K562 (cell line): ENCODE data around the gene ZSWIM9. TPM values are rescaled to one million over a fixed set of nuclear protein-coding genes. Genes with fewer than 3 reads are reported as not detected.

Source experiments
- ATAC-seq: fragments of 200-7000 bp; cut with Tn5 transposase; 3 replicates; pipeline ENCODE4 v1.9.1; 2020; ENCODE audit warnings: moderate library complexity
- BruUV-seq: library from RNA; stranded (reverse); fragments of 400-500 nt; replicated peaks from 2 replicates; lab custom pipeline; 2021; lab: Mats Ljungman, UMichigan
- CTCF ChIA-PET: fragments of 300-600 bp; formaldehyde crosslinking; extraction: SDS; loops from one replicate; lab custom pipeline; 2021; ENCODE audit warnings: low intra/inter-chr PET ratio; lab: Yijun Ruan, JAX
- POLR2A ChIA-PET: fragments of 300-600, 350-650 bp; sonication (Branson Sonifier 250); formaldehyde crosslinking; extraction: SDS; loops from one replicate; lab custom pipeline; 2021; ENCODE audit warnings: antibody characterized with exemption, inconsistent platforms; lab: Yijun Ruan, JAX
- DNase-seq, 4 experiments: peaks; one replicate each; pipeline versions ENCODE4 v3.0.0 to v3.0.0-alpha.2; 2011 to 2018; ENCODE audit warnings: low spot score in 3 of 4, mixed read lengths in 3 of 4; ENCODE audit errors: extremely low read depth in 1 of 4
- FAIRE-seq: peaks from 2 replicates; lab custom pipeline; 2011; peaks lifted over from hg19 to GRCh38; lab: Jason Lieb, UNC
- H2AFZ ChIP-seq: 2 replicates; pipeline ENCODE4 v1.6.0; 2011; ENCODE audit warnings: low read depth, low read length, control low read depth, inconsistent platforms
- H3K27ac ChIP-seq: fragments of 200-600 bp; 3 replicates; pipeline ENCODE4 v1.8.0; 2011; ENCODE audit warnings: low read depth, mild to moderate bottlenecking, control low read depth, inconsistent platforms, low read length, moderate library complexity, mixed read lengths; ENCODE audit errors: extremely low read depth
- H3K27me3 ChIP-seq, 2 experiments: fragments of 300-600 bp in 1 of 2; 2 replicates in 1 of 2; 3 replicates in 1 of 2; pipeline versions ENCODE4 v1.6.0 to v1.8.0; 2011; ENCODE audit warnings: inconsistent platforms in 2 of 2, low read length in 2 of 2, mild to moderate bottlenecking in 1 of 2, mixed read lengths in 1 of 2, moderate library complexity in 1 of 2; ENCODE audit not compliant: control insufficient read depth in 2 of 2, insufficient read depth in 2 of 2
- H3K36me3 ChIP-seq: fragments of 300-600 bp; 3 replicates; pipeline ENCODE4 v1.8.0; 2011; ENCODE audit warnings: mild to moderate bottlenecking, low read length, inconsistent platforms; ENCODE audit not compliant: control insufficient read depth, insufficient read depth
- H3K4me1 ChIP-seq, 2 experiments: fragments of 200-600 bp in 1 of 2; replicated peaks in 1 of 2; 2 replicates in 1 of 2; 3 replicates in 1 of 2; pipeline versions ENCODE4 v1.5.1 to v1.8.0; 2011; ENCODE audit warnings: inconsistent platforms in 2 of 2, low read length in 2 of 2, mild to moderate bottlenecking in 1 of 2, mixed read lengths in 1 of 2, moderate library complexity in 1 of 2; ENCODE audit not compliant: control insufficient read depth in 2 of 2, insufficient read depth in 2 of 2
- H3K4me2 ChIP-seq: 2 replicates; pipeline ENCODE4 v1.6.1; 2011; ENCODE audit warnings: low read length, control low read depth, inconsistent platforms, mixed read lengths; ENCODE audit not compliant: insufficient read depth
- H3K4me3 ChIP-seq: fragments of 200-600 bp; sonication (generic), shearing (Covaris generic); 2 replicates; pipeline ENCODE4 v1.5.1; 2016; ENCODE audit warnings: control low read depth, inconsistent platforms
- H3K79me2 ChIP-seq: fragments of 200-600 bp; 3 replicates; pipeline ENCODE4 v1.8.0; 2011; ENCODE audit warnings: low read length, inconsistent platforms; ENCODE audit not compliant: control insufficient read depth, insufficient read depth
- H3K9ac ChIP-seq, 2 experiments: 2 replicates each; pipeline versions ENCODE4 v1.6.0 to v1.6.1; 2011; ENCODE audit warnings: low read depth in 2 of 2, low read length in 2 of 2, control low read depth in 1 of 2, inconsistent platforms in 1 of 2, mild to moderate bottlenecking in 1 of 2, mixed read lengths in 1 of 2; ENCODE audit not compliant: insufficient read depth in 1 of 2
- H3K9me1 ChIP-seq: one replicate; pipeline ENCODE4 v1.6.0; 2011; ENCODE audit warnings: inconsistent platforms, mild to moderate bottlenecking, low read length, moderate library complexity; ENCODE audit not compliant: control insufficient read depth, insufficient read depth
- H3K9me3 ChIP-seq: replicated peaks from 2 replicates; pipeline ENCODE4 v1.5.1; 2011; ENCODE audit warnings: low read depth, low read length, inconsistent platforms; ENCODE audit not compliant: control insufficient read depth, insufficient read depth
- H4K20me1 ChIP-seq: replicated peaks from 2 replicates; pipeline ENCODE4 v1.6.1; 2011; ENCODE audit warnings: low read length, inconsistent platforms, mixed read lengths; ENCODE audit not compliant: control insufficient read depth, insufficient read depth
- BCOR ChIP-seq: fragments of 450-650 bp; IDR thresholded peaks from 2 replicates; pipeline ENCODE4 v1.6.1; 2016
- RBM25 ChIP-seq: fragments of 200-400 bp; formaldehyde crosslinking; IDR thresholded peaks from 2 replicates; pipeline ENCODE4 v1.6.1; 2018; ENCODE audit warnings: low read length, low read depth, moderate library complexity; ENCODE audit not compliant: severe bottlenecking
- ZNF77 ChIP-seq: fragments of 250-450 bp; sonication (Bioruptor Pico); IDR thresholded peaks from 2 replicates; pipeline ENCODE4 v1.5.0; 2020
- WGBS: fragments of 100-300 bp; shearing (Covaris generic); methylation state at CpG from one replicate; pipeline ENCODE4 v1.1.6; 2016; ENCODE audit warnings: low coverage, mixed read lengths; ENCODE audit not compliant: insufficient coverage; ENCODE audit errors: missing lambda C conversion rate; 5-methylcytosine and 5-hydroxymethylcytosine counted together
- in situ Hi-C: fragments of 300-500 bp; cut with MboI; formaldehyde crosslinking; loops from 4 replicates; pipeline ENCODE4 v1.15.0; 2018; ENCODE audit warnings: inconsistent platforms, mixed read lengths
- intact Hi-C: fragments of 100-400 bp; cut with micrococcal nuclease; formaldehyde crosslinking; loops from 2 replicates; pipeline ENCODE4 v1.14.2; 2022
- polyA plus RNA-seq, 8 experiments: library from polyadenylated mRNA; depleted of rRNA in 4 of 8; stranded (reverse) in 5 of 8; unstranded in 3 of 8; fragments of >200 nt; fragmentation: Nextera tagmentation in 2 of 8; fragmentation: Illumina TruSeq in 1 of 8; extraction: Ambion mirVana in 2 of 8; extraction: Trizol in 1 of 8; gene quantifications; 2 replicates each; pipeline versions ENCODE4 v1.2.1 to v1.2.3, GENCODE V29; 2011 to 2014; ENCODE audit warnings: inconsistent platforms in 1 of 8, missing spikeins in 1 of 8
- total RNA-seq, 7 experiments: library from RNA; depleted of rRNA in 6 of 7; stranded (reverse); fragments of >200 nt in 6 of 7; fragmentation: Illumina TruSeq in 2 of 7; extraction: Trizol in 2 of 7; gene quantifications; 2 replicates each; pipeline versions ENCODE4 v1.2.1 to v1.2.3, GENCODE V29; 2011 to 2021; ENCODE audit warnings: low replicate concordance in 1 of 7
- TF ChIP-seq, protein P1 (sequence below): fragments of 200-600 bp; sonication (generic); IDR thresholded peaks from one replicate; pipeline ENCODE4 v1.6.1; 2012; ENCODE audit warnings: mild to moderate bottlenecking, low read depth, low read length, inconsistent platforms

Gene ZSWIM9
- total and polyA plus RNA-seq, 9 of the 15 experiments (the other 6 are each of a cell fraction or from before 2014, with no cell fraction given): 0.04 to 1.4 (median 0.34) TPM; not detected in 1

DNA sequence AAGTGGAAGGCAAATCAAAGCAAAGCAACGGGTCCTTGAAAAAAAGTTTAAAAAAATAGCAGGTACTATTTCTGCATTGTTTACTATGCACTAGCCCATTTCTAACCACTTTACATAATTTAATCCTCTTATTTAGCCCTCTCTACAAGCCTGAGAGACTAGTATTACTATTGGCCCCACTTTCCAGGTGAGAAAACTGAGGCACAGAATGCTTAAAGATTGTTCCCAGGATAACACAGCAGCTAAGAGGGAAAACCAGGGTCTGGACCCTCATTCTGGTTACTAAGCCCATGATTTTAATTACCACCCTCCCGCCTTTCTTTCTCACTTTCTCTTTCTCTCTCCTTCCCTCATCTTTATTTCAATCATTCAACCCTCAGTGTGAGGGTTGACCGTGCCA lies 5.7 kb downstream of the ZSWIM9 start:
- Histone ChIP-seq H3K4me1 (peaks cover 1 to 11% of the 10 kb centered on the region in 2 experiments; a peak in 3 of 5 replicates), H2AFZ (no peak overlapping the region), H3K4me2 (no peak overlapping the region), H3K9me3 (no peaks in the 10 kb centered on the region), H3K27ac (no peak overlapping the region), H3K9ac (no peak overlapping the region), H3K4me3 (no peak overlapping the region), H3K27me3 (no peaks in the 10 kb centered on the region), H3K9me1 (no peaks in the 10 kb centered on the region), H4K20me1 (no peaks in the 10 kb centered on the region), H3K79me2 (0 out of 3 replicates have a peak, but pooled peaks cover 2% of the 10 kb centered on the region), H3K36me3 (peaks cover 6% of the 10 kb centered on the region; the same call in 2 of the 3 replicates)
- no peak for DNase-seq
- no peak for ATAC-seq
- TF ChIP-seq RBM25 (peak; percentile 81), ZNF77 (CRISPR knock-in tag) (no peak), BCOR (peak; percentile 52; the same call in 1 of the 2 replicates)
- intact Hi-C loops: no loop called here
- FAIRE-seq: no peak
- CTCF ChIA-PET: no interaction called here
- in situ Hi-C loops: no loop called here
- BruUV-seq: no TSS peak
- WGBS: 83% methylated on average over 3 of the region's 3 CpGs
- POLR2A ChIA-PET: no interaction called here

- Histone ChIP-seq H3K9me1 (no peaks in the 10 kb centered on the region), H3K27me3 (no peaks in the 10 kb centered on the region), H3K4me2 (no peak overlapping the region), H3K4me1 (peaks cover 8% of the 10 kb centered on the region in 2 experiments; a peak in 3 of 5 replicates), H3K27ac (no peak overlapping the region), H3K9me3 (no peaks in the 10 kb centered on the region; the same call in 1 of the 2 replicates), H2AFZ (no peak overlapping the region), H3K4me3 (no peak overlapping the region), H3K9ac (no peak overlapping the region), H3K79me2 (no peaks in the 10 kb centered on the region), H3K36me3 (no peaks in the 10 kb centered on the region), H4K20me1 (0 out of 2 replicates have a peak, but pooled peaks cover 2% of the 10 kb centered on the region)
- CTCF ChIA-PET: no interaction called here
- POLR2A ChIA-PET: no interaction called here
- in situ Hi-C loops (no loop called here), intact Hi-C loops (no loop called here)
- DNase-seq (no peak), FAIRE-seq (no peak), ATAC-seq (no peak)
- BruUV-seq: no TSS peak
- 42% methylated on average over 5 of the region's 5 CpGs for WGBS
- TF ChIP-seq, protein P1, sequence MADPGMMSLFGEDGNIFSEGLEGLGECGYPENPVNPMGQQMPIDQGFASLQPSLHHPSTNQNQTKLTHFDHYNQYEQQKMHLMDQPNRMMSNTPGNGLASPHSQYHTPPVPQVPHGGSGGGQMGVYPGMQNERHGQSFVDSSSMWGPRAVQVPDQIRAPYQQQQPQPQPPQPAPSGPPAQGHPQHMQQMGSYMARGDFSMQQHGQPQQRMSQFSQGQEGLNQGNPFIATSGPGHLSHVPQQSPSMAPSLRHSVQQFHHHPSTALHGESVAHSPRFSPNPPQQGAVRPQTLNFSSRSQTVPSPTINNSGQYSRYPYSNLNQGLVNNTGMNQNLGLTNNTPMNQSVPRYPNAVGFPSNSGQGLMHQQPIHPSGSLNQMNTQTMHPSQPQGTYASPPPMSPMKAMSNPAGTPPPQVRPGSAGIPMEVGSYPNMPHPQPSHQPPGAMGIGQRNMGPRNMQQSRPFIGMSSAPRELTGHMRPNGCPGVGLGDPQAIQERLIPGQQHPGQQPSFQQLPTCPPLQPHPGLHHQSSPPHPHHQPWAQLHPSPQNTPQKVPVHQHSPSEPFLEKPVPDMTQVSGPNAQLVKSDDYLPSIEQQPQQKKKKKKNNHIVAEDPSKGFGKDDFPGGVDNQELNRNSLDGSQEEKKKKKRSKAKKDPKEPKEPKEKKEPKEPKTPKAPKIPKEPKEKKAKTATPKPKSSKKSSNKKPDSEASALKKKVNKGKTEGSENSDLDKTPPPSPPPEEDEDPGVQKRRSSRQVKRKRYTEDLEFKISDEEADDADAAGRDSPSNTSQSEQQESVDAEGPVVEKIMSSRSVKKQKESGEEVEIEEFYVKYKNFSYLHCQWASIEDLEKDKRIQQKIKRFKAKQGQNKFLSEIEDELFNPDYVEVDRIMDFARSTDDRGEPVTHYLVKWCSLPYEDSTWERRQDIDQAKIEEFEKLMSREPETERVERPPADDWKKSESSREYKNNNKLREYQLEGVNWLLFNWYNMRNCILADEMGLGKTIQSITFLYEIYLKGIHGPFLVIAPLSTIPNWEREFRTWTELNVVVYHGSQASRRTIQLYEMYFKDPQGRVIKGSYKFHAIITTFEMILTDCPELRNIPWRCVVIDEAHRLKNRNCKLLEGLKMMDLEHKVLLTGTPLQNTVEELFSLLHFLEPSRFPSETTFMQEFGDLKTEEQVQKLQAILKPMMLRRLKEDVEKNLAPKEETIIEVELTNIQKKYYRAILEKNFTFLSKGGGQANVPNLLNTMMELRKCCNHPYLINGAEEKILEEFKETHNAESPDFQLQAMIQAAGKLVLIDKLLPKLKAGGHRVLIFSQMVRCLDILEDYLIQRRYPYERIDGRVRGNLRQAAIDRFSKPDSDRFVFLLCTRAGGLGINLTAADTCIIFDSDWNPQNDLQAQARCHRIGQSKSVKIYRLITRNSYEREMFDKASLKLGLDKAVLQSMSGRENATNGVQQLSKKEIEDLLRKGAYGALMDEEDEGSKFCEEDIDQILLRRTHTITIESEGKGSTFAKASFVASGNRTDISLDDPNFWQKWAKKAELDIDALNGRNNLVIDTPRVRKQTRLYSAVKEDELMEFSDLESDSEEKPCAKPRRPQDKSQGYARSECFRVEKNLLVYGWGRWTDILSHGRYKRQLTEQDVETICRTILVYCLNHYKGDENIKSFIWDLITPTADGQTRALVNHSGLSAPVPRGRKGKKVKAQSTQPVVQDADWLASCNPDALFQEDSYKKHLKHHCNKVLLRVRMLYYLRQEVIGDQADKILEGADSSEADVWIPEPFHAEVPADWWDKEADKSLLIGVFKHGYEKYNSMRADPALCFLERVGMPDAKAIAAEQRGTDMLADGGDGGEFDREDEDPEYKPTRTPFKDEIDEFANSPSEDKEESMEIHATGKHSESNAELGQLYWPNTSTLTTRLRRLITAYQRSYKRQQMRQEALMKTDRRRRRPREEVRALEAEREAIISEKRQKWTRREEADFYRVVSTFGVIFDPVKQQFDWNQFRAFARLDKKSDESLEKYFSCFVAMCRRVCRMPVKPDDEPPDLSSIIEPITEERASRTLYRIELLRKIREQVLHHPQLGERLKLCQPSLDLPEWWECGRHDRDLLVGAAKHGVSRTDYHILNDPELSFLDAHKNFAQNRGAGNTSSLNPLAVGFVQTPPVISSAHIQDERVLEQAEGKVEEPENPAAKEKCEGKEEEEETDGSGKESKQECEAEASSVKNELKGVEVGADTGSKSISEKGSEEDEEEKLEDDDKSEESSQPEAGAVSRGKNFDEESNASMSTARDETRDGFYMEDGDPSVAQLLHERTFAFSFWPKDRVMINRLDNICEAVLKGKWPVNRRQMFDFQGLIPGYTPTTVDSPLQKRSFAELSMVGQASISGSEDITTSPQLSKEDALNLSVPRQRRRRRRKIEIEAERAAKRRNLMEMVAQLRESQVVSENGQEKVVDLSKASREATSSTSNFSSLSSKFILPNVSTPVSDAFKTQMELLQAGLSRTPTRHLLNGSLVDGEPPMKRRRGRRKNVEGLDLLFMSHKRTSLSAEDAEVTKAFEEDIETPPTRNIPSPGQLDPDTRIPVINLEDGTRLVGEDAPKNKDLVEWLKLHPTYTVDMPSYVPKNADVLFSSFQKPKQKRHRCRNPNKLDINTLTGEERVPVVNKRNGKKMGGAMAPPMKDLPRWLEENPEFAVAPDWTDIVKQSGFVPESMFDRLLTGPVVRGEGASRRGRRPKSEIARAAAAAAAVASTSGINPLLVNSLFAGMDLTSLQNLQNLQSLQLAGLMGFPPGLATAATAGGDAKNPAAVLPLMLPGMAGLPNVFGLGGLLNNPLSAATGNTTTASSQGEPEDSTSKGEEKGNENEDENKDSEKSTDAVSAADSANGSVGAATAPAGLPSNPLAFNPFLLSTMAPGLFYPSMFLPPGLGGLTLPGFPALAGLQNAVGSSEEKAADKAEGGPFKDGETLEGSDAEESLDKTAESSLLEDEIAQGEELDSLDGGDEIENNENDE: no peak
Measured at GRCh38 chr19:48181505-48181904, 11.0 kb downstream of the ZSWIM9 start.
